Stomach smooth muscle (tissue), 2 donors: ENCODE measurements around the gene CHN1.

ENCODE experiments used
- H3K27ac ChIP-seq: one replicate; pipeline ENCODE4 v1.7.0; 2013; ENCODE audit warnings: mild to moderate bottlenecking, low read length, inconsistent platforms
- H3K27me3 ChIP-seq, 2 donors: one replicate each; pipeline ENCODE4 v1.7.0; 2013; ENCODE audit warnings: low read length in 2 of 2; ENCODE audit not compliant: insufficient read depth in 2 of 2, control insufficient read depth in 1 of 2
- H3K36me3 ChIP-seq, 2 donors: one replicate each; pipeline ENCODE4 v1.7.0; 2013; ENCODE audit warnings: low read length in 2 of 2; ENCODE audit not compliant: control insufficient read depth in 2 of 2, insufficient read depth in 2 of 2
- H3K4me1 ChIP-seq: one replicate; pipeline ENCODE4 v1.7.0; 2013; ENCODE audit warnings: low read length; ENCODE audit not compliant: control insufficient read depth, insufficient read depth
- H3K4me3 ChIP-seq, 2 donors: one replicate each; pipeline ENCODE4 v1.7.0; 2013; ENCODE audit warnings: low read length in 2 of 2
- H3K9ac ChIP-seq, 2 donors: one replicate each; pipeline ENCODE4 v1.7.0; 2013; ENCODE audit warnings: low read length in 2 of 2, mild to moderate bottlenecking in 1 of 2
- H3K9me3 ChIP-seq, 2 donors: one replicate each; pipeline ENCODE4 v1.7.0; 2013; ENCODE audit warnings: low read length in 2 of 2; ENCODE audit not compliant: control insufficient read depth in 2 of 2
- donor health status: healthy.
- donor health status: Pancreatic carcinoma.

The CHN1 gene

DNA sequence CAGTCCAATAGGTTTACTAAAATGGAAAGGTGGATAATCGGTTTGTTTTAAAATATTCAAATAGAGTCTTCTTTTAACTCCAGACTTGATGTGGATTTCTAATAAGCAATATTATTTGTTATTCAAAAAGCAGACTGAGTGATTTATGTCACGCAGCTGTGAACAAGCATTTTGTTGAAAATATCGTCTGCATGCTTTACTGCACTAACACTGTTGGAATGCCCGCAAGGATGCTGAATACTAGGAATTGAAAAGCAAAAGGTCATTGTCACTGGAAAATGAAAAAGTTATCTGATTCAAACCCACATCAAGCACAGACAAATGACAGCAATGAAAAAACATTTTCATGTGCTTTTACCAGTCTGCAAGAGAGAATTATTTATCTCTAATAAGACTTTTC lies 31.1 kb downstream of the CHN1 start:
- Histone ChIP-seq H3K27me3 (no peaks in the 10 kb centered on the region), H3K9ac (no peak overlapping the region), H3K9me3 (no peaks in the 10 kb centered on the region), H3K36me3 (no peaks in the 10 kb centered on the region), H3K4me1 (peaks cover 7% of the 10 kb centered on the region), H3K27ac (no peak overlapping the region), H3K4me3 (no peak overlapping the region)

- Histone ChIP-seq H3K9me3 (no peaks in the 10 kb centered on the region), H3K27me3 (no peaks in the 10 kb centered on the region), H3K4me3 (no peak overlapping the region), H3K36me3 (no peaks in the 10 kb centered on the region), H3K9ac (no peak overlapping the region), H3K27ac (no peak overlapping the region), H3K4me1 (peaks cover 12% of the 10 kb centered on the region)
Measured at GRCh38 chr2:174972924-174973323, 32.3 kb downstream of the CHN1 start.

GRCh38 chr2:174971868-174972781 lies 33.1 kb downstream of the CHN1 start:
- Histone ChIP-seq H3K9ac (no peak overlapping the region), H3K9me3 (no peaks in the 10 kb centered on the region), H3K4me3 (no peak overlapping the region), H3K27ac (no peak overlapping the region), H3K27me3 (no peaks in the 10 kb centered on the region), H3K36me3 (no peaks in the 10 kb centered on the region), H3K4me1 (peaks cover 12% of the 10 kb centered on the region)

- Histone ChIP-seq H3K4me1 (peaks cover 12% of the 10 kb centered on the region), H3K27me3 (no peaks in the 10 kb centered on the region), H3K27ac (no peak overlapping the region), H3K36me3 (no peaks in the 10 kb centered on the region), H3K9me3 (no peaks in the 10 kb centered on the region), H3K4me3 (no peak overlapping the region), H3K9ac (no peak overlapping the region)
Measured at GRCh38 chr2:174970092-174970491, 35.1 kb downstream of the CHN1 start.

- H3K4me1 ChIP-seq = peaks cover 12% of the 10 kb centered on the region
- H3K27me3 ChIP-seq = no peaks in the 10 kb centered on the region
- no peak overlapping the region for H3K4me3 ChIP-seq
- H3K9me3 ChIP-seq = no peaks in the 10 kb centered on the region
- no peaks in the 10 kb centered on the region for H3K36me3 ChIP-seq
- H3K27ac ChIP-seq = no peak overlapping the region
- H3K9ac ChIP-seq = no peak overlapping the region
Measured at GRCh38 chr2:174969091-174969734, 36.0 kb downstream of the CHN1 start.

DNA sequence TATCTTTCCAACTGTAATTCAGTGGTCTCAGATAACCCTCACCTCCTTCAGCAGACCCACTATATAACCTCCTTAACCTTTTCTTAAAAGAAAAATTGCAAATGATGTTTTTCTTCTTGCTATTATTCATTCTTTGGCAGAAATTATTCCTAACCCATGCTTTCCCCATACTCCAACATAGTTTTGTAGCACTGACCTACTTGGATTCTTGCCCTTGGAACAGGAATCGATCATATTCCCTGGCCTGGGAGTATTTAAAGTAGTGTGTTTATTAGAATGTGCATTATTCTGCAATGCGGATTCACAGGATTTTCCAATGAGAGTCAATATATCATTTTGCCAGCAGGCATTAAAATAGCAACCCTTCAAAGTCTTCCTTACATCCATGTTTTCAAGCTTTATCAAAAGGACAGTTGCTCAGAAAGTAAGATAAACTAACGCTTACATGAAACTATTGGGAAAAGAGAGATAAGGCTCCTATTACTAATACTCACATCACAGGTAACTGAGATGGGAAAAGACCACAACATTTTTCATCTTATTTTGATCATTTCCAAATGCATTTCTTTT lies 37.4 kb downstream of the CHN1 start:
- Histone ChIP-seq H3K4me1 (peaks cover 12% of the 10 kb centered on the region), H3K36me3 (no peaks in the 10 kb centered on the region), H3K27me3 (no peaks in the 10 kb centered on the region), H3K9ac (no peak overlapping the region), H3K9me3 (no peaks in the 10 kb centered on the region), H3K4me3 (no peak overlapping the region), H3K27ac (no peak overlapping the region)

- Histone ChIP-seq H3K9ac (no peak overlapping the region), H3K27ac (no peak overlapping the region), H3K27me3 (no peaks in the 10 kb centered on the region), H3K4me3 (no peak overlapping the region), H3K36me3 (no peaks in the 10 kb centered on the region), H3K4me1 (peaks cover 11% of the 10 kb centered on the region), H3K9me3 (no peaks in the 10 kb centered on the region)
Measured at GRCh38 chr2:174967086-174967485, 38.1 kb downstream of the CHN1 start.

- peaks cover 5% of the 10 kb centered on the region for H3K4me1 ChIP-seq
- peak overlapping the region in 1 of 2 donors; percentile 20 for H3K4me3 ChIP-seq
- H3K27ac ChIP-seq = no peak overlapping the region
- H3K9me3 ChIP-seq = no peaks in the 10 kb centered on the region
- H3K27me3 ChIP-seq = no peaks in the 10 kb centered on the region
- no peak overlapping the region for H3K9ac ChIP-seq
- H3K36me3 ChIP-seq = no peaks in the 10 kb centered on the region
Measured at GRCh38 chr2:174965992-174966744, 39.0 kb downstream of the CHN1 start.

DNA sequence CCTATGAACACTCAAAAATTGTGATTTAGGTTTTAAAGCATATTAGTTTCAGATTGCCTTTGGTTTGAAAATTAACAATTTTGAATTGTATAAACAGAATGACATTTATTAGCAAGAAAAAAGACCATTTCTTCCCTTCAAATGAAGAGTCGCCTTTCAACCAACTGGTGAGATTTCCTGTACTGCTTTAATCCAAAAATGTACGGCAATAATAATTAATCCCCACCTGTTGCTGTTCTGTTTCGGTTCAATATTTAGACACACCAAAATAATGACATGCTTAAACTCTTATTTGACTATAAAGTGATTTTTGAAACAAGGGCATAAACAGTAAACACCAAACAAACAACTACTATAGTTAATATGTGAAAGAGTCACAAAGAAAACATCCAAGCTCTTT lies 39.6 kb downstream of the CHN1 start:
- Histone ChIP-seq H3K4me3 (no peak overlapping the region), H3K9me3 (no peaks in the 10 kb centered on the region), H3K27me3 (no peaks in the 10 kb centered on the region), H3K27ac (no peak overlapping the region), H3K9ac (no peak overlapping the region), H3K4me1 (peaks cover 5% of the 10 kb centered on the region), H3K36me3 (no peaks in the 10 kb centered on the region)

DNA sequence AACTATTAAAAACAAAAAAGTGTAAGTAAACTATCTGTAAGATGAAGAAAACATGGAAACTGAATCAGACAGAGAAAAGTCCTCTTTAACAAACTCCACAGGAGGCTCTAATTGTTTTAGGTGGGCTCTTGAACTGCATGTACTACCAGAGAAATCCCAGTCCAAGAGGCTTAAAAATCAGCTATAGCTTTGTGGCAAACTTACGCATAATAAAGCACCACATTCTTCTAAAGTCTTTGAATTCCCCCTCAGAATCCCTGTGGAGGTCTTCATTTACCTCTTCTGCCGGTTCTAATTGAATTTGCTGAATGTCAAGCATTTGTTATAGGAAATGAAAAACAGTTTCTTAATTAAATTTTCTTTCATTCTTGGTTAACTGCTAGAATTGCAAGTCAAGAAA lies 40.8 kb downstream of the CHN1 start:
- no peak overlapping the region for H3K9ac ChIP-seq
- no peak overlapping the region for H3K27ac ChIP-seq
- peaks cover 8% of the 10 kb centered on the region for H3K4me1 ChIP-seq
- H3K36me3 ChIP-seq = no peaks in the 10 kb centered on the region
- no peaks in the 10 kb centered on the region for H3K9me3 ChIP-seq
- H3K27me3 ChIP-seq = no peaks in the 10 kb centered on the region
- no peak overlapping the region for H3K4me3 ChIP-seq
